ENCODE measurements around the gene CIAO3.

- TF ChIP-seq CTCF (IDR thresholded peaks at IDR 0.05) (no peak), EZH2 (IDR thresholded peaks at IDR 0.05; ENCODE audit: borderline replicate concordance, insufficient read depth, low read depth, low read length, poor library complexity, severe bottlenecking) (no peak)
Observed at GRCh38 chr16:784431-784830, 43.6 kb upstream of the CIAO3 start.
